Stimulated activated CD4-positive, alpha-beta T cell treated with anti-CD3 and anti-CD28 coated beads, TNF-alpha, amount 100 ng/mL, for 24 hours (primary cell): ENCODE results near the gene SON.

Experiments used
- DNase-seq, 3 experiments: peaks; one replicate each; pipeline ENCODE4 v3.0.0-alpha.2; 2020; ENCODE audit warnings: low read depth in 3 of 3

The SON gene

GRCh38 chr21:33544451-33545195, 1.8 kb downstream of the SON start:
- no peak for DNase-seq

DNA sequence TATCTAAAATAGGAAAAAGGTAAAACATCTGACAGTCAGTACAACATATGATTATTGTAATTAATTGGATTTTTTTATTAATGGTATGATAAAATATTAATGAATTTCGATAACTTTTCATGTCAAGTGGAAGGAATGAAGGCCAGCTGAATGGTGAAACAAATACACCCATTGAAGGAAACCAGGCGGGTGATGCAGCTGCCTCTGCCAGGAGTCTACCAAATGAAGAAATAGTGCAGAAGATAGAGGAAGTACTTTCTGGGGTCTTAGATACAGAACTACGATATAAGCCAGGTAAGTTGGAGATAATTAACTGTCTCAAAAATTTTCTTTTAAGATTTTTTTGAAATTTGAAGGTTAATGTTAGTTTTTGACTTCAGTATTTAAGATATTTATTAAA, 3.2 kb downstream of the SON start:
- DNase-seq, result no peak

DNA sequence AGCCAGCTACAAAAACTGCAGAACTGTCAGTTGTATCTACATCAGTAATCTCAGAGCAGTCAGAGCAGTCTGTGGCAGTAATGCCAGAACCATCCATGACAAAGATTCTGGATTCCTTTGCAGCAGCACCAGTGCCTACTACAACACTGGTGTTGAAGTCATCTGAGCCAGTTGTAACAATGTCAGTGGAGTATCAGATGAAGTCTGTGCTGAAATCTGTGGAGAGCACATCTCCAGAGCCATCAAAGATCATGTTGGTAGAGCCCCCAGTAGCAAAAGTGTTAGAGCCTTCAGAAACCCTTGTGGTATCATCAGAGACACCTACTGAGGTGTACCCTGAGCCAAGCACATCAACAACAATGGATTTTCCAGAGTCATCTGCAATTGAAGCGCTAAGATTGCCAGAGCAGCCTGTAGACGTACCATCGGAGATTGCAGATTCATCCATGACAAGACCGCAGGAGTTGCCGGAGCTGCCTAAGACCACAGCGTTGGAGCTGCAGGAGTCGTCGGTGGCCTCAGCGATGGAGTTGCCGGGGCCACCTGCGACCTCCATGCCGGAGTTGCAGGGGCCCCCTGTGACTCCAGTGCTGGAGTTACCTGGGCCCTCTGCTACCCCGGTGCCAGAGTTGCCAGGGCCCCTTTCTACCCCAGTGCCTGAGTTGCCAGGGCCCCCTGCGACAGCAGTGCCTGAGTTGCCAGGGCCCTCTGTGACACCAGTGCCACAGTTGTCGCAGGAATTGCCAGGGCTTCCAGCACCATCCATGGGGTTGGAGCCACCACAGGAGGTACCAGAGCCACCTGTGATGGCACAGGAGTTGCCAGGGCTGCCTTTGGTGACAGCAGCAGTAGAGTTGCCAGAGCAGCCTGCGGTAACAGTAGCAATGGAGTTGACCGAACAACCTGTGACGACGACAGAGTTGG, 7.3 kb downstream of the SON start:
- no peak for DNase-seq

GRCh38 chr21:33550772-33551660, 8.2 kb downstream of the SON start:
- no peak for DNase-seq

DNA sequence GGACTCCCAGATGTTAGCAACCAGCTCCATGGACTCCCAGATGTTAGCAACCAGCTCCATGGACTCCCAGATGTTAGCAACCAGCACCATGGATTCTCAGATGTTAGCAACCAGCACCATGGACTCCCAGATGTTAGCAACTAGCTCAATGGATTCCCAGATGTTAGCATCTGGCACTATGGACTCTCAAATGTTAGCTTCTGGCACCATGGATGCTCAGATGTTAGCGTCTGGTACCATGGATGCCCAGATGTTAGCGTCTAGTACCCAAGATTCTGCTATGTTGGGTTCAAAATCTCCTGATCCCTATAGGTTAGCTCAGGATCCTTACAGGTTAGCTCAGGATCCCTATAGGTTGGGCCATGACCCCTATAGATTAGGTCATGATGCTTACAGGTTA, 8.8 kb downstream of the SON start:
- DNase-seq, result no peak

DNA sequence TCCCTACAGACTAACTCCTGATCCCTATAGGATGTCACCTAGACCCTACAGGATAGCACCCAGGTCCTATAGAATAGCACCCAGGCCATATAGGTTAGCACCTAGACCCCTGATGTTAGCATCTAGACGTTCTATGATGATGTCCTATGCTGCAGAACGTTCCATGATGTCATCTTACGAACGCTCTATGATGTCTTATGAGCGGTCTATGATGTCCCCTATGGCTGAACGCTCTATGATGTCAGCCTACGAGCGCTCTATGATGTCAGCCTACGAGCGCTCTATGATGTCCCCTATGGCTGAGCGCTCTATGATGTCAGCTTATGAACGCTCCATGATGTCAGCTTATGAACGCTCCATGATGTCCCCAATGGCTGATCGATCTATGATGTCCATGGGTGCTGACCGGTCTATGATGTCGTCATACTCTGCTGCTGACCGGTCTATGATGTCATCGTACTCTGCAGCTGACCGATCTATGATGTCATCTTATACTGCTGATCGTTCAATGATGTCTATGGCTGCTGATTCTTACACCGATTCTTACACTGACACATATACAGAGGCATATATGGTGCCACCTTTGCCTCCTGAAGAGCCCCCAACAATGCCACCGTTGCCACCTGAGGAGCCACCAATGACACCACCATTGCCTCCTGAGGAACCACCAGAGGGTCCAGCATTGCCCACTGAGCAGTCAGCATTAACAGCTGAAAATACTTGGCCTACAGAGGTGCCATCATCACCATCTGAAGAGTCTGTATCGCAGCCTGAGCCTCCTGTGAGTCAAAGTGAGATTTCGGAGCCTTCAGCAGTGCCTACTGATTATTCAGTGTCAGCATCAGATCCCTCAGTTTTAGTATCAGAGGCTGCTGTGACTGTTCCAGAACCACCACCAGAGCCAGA, 9.5 kb downstream of the SON start:
- DNase-seq, result no peak

DNA sequence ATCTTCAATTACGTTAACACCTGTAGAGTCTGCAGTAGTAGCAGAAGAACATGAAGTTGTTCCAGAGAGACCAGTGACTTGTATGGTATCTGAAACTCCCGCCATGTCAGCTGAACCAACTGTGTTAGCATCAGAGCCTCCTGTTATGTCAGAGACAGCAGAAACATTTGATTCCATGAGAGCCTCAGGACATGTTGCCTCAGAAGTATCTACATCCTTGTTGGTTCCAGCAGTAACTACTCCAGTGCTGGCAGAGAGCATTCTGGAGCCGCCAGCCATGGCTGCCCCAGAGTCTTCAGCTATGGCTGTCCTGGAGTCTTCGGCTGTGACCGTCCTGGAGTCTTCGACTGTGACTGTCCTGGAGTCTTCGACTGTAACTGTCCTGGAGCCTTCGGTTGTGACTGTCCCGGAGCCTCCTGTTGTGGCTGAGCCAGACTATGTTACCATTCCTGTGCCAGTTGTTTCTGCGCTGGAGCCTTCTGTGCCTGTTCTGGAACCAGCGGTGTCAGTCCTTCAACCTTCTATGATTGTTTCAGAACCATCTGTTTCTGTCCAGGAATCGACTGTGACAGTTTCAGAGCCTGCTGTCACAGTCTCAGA, 10.3 kb downstream of the SON start:
- DNase-seq, result no peak

DNA sequence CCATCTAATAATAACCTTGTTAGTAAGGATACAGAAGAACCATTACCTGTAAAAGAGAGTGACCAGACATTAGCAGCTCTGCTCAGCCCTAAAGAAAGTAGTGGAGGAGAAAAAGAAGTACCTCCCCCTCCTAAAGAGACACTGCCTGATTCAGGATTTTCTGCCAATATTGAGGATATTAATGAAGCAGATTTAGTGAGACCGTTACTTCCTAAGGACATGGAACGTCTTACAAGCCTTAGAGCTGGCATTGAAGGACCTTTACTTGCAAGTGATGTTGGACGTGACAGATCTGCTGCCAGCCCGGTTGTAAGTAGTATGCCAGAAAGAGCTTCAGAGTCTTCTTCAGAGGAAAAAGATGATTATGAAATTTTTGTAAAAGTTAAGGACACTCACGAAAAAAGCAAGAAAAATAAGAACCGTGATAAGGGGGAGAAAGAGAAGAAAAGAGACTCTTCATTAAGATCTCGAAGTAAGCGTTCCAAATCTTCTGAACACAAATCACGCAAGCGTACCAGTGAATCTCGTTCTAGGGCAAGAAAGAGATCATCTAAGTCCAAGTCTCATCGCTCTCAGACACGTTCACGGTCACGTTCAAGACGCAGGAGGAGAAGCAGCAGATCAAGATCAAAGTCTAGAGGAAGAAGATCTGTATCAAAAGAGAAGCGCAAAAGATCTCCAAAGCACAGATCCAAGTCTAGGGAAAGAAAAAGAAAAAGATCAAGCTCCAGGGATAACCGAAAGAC, 11.6 kb downstream of the SON start:
- DNase-seq, result no peak

DNA sequence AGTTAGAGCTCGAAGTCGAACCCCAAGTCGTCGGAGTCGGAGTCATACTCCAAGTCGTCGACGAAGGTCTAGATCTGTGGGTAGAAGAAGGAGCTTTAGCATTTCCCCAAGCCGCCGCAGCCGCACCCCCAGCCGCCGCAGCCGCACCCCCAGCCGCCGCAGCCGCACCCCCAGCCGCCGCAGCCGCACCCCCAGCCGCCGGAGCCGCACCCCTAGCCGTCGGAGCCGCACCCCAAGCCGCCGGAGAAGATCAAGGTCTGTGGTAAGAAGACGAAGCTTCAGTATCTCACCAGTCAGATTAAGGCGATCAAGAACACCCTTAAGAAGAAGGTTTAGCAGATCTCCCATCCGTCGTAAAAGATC, 12.1 kb downstream of the SON start:
- DNase-seq, result no peak

DNA sequence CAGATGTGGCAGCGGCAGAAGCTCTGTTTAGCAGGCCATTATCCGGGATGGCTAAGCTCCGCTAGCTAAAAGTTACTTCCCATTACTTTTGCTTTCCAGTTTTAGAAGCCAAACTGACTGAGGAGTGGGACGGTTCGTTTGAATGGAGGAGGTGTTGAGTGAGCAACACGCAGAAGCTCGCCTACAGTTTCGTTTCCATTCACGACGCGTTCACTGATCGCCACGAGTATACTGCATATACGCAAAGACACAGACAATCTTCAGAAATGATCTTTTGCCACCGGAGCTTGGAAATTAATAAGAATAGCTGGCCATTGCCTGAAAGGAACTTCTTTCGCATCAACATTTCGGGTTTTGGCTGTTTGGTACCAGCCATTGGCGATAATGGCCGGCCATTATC, 14.6 kb downstream of the SON start:
- DNase-seq, result no peak

DNA sequence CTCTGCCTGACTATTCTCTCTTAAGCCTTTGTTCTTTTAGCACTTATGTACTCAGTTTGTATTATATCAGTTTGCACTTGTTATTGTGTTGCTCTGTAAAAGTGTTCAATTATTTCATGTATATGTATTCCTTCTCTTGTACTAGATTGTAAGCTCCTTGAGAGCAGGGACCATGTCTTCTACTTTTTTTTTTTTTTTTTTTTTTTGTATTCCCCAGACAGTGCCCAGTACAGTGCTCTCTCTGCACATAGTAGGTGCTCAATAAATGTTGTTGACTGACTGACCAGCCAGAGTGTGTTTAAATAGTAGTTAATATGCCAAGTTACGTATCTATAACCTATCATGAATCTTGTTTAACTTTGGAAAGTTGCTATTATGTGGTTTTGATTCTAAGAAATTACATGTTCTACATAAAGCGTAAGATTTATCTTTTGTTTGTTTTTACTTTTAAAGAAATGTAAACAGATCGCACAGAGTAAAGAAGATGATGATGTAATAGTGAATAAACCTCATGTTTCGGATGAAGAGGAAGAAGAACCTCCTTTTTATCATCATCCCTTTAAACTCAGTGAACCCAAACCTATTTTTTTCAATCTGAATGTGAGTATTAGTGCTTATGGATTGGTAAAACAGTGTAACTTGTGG, 16.1 kb downstream of the SON start:
- no peak for DNase-seq

- no peak for DNase-seq
These were observed 17.0 kb downstream of the SON start for GRCh38 chr21:33559813-33560212.

DNA sequence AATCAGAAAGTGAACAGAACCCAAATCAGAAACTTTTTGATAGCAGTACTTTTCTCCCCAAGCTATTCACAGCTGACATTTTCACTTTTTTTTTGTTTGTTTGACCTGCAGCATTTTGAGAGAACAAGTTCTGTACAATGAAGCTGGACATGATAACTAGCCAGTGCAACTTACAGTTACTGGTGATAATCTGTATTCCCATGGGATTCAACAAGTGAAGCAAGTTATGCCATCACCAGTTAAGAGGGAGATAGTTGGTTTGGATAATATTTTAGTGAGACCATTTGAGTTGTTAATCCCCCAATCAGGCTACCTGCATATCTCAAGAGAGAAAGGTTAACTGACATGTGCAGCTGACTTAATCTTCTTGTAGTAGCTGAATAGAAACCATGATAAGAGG, 18.1 kb downstream of the SON start:
- DNase-seq, result no peak

DNA sequence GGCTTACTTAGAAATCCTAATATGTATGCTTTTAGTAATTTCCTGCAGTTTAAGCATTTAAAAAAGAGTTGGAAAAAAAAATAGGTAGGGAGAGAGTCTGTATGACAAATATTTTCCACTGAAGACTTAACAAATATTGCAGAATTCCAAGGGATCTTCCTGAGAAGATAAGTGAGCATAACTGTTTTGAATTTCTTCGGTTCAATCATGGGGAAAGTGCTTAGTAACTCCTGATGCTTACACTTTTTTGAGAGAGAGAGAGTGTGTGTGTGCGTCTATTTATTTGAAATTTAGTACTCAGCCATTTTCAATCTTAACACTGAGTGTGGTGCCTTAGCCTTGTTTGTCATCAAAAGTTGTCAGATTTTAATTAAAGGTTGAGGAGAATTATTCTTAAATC, 18.5 kb downstream of the SON start:
- DNase-seq, result no peak

DNA sequence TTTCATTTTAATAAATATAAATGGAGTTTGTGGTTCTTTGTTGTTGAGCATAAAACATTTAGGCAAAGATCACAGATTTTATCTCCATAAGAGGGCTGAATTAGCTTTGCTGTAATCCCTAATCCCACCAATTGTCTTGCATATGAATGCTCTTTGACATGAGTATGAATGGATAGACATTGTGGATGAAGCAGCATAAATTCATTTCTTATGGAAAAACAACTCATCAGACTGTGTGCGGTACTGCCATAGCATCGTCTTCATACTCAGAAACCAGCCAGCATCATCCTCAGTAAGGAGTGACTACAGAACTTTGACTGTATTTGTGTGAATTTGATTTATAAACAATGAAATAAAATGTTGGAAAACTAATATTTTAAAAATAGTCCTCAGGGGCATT, 19.6 kb downstream of the SON start:
- no peak for DNase-seq

DNA sequence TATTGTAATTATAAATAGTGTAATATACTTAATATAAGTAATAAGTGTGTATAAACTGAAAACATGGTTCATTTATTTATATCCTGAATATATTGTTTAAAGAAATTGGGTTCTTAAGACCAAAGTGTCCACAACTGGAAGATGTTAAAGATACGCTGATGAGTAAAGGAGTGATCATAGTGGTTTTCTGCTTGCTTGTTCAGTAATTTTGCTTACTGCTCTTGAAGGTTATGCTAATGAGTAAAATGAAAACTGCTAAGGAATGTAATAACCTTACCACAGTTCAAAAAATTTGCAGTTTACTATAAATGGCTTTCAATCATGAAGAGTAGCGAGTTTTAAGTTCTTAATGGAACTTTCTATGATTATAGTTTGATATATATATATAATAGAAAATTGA, 23.7 kb downstream of the SON start:
- DNase-seq, result no peak

- DNase-seq, result no peak
These were observed 25.1 kb downstream of the SON start for GRCh38 chr21:33567914-33568313.

DNA sequence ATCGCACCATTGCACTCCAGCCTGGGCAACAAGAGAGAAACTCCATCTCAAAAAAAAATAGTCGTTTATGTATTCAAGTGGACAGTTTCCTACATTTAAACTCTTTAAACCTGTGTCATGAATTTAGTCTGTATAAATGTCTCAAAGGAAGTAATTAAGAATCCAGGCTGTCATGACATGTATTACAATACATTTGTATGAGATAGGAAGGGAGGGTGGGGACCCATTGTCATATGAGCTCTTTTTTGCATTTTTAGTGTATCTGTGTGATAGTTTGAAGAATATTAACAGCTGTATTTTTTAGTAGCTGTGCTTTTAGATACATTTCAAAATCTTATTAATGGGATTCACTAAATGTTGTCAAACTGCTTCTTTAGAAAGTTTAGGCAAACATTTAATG, 25.6 kb downstream of the SON start:
- DNase-seq, result no peak

GRCh38 chr21:33569991-33570390, 27.2 kb downstream of the SON start:
- no peak for DNase-seq

- no peak for DNase-seq
These were observed 29.5 kb downstream of the SON start for GRCh38 chr21:33572350-33572749.
